SK-N-SH (cell line): ENCODE measurements around the gene AUTS2. TPM values are rescaled to one million over a fixed set of nuclear protein-coding genes. Genes with fewer than 3 reads are reported as not detected.

ENCODE experiments used
- CTCF ChIA-PET: fragments of 300-600, 350-600 bp; formaldehyde crosslinking; extraction: SDS; loops from one replicate; lab custom pipeline; 2021; lab: Yijun Ruan, JAX
- POLR2A ChIA-PET: fragments of 350-600 bp; sonication (Branson Sonifier 250); formaldehyde crosslinking; extraction: SDS; loops from one replicate; lab custom pipeline; 2020; ENCODE audit warnings: antibody characterized with exemption, inconsistent platforms; lab: Yijun Ruan, JAX
- DNase-seq: peaks from one replicate; pipeline ENCODE4 v3.0.0; 2012
- H2AFZ ChIP-seq: fragments of 200-600 bp; sonication (generic); 2 replicates; pipeline ENCODE4 v1.8.1; 2016; ENCODE audit warnings: antibody characterized with exemption, mild to moderate bottlenecking, low read depth
- H3F3A ChIP-seq: fragments of 200-600 bp; sonication (generic); replicated peaks from 2 replicates; pipeline ENCODE3; 2016; ENCODE audit warnings: antibody characterized with exemption, mild to moderate bottlenecking; ENCODE audit not compliant: insufficient read depth
- H3K27ac ChIP-seq, 2 experiments: fragments of 200-500 bp in 1 of 2; fragments of 200-600 bp in 1 of 2; sonication (Bioruptor generic) in 1 of 2; sonication (generic), shearing (Covaris generic) in 1 of 2; 2 replicates each; pipeline versions ENCODE4 v1.5.1 to v1.6.1; 2014 to 2016; ENCODE audit warnings: low read depth in 2 of 2, inconsistent platforms in 1 of 2, low read length in 1 of 2, mild to moderate bottlenecking in 1 of 2, mixed read lengths in 1 of 2
- H3K27me3 ChIP-seq: fragments of 200-600 bp; sonication (generic), shearing (Covaris generic); 2 replicates; pipeline ENCODE4 v1.6.1; 2016; ENCODE audit warnings: mixed run types; ENCODE audit not compliant: insufficient read depth
- H3K36me3 ChIP-seq, 2 experiments: fragments of 200-500 bp in 1 of 2; fragments of 200-600 bp in 1 of 2; sonication (Bioruptor generic) in 1 of 2; sonication (generic) in 1 of 2; replicated peaks in 1 of 2; 2 replicates each; pipeline versions ENCODE3 to v1.5.1; 2014 to 2016; ENCODE audit warnings: low read length in 1 of 2, mild to moderate bottlenecking in 1 of 2; ENCODE audit not compliant: insufficient read depth in 2 of 2, control insufficient read depth in 1 of 2
- H3K4me1 ChIP-seq, 2 experiments: fragments of 200-500 bp in 1 of 2; fragments of 200-600 bp in 1 of 2; sonication (Bioruptor generic) in 1 of 2; sonication (generic), shearing (Covaris generic) in 1 of 2; 2 replicates each; pipeline versions ENCODE4 v1.5.1 to v1.6.1; 2014 to 2016; ENCODE audit warnings: low read depth in 1 of 2, low read length in 1 of 2, mixed run types in 1 of 2; ENCODE audit not compliant: insufficient read depth in 2 of 2, control insufficient read depth in 1 of 2
- H3K4me2 ChIP-seq: fragments of 200-600 bp; sonication (generic), shearing (Covaris generic); 2 replicates; pipeline ENCODE4 v1.6.1; 2017; ENCODE audit warnings: mixed run types
- H3K4me3 ChIP-seq, 2 experiments: fragments of 200-500 bp in 1 of 2; fragments of 200-600 bp in 1 of 2; sonication (Bioruptor generic) in 1 of 2; sonication (generic), shearing (Covaris generic) in 1 of 2; 2 replicates each; pipeline versions ENCODE4 v1.5.1 to v1.8.1; 2014 to 2016; ENCODE audit warnings: low read depth in 2 of 2, inconsistent platforms in 1 of 2, low read length in 1 of 2, mild to moderate bottlenecking in 1 of 2, mixed read lengths in 1 of 2, moderate library complexity in 1 of 2
- H3K79me2 ChIP-seq: fragments of 200-600 bp; sonication (generic); 2 replicates; pipeline ENCODE4 v1.8.1; 2017; ENCODE audit warnings: mild to moderate bottlenecking; ENCODE audit not compliant: insufficient read depth
- H3K9ac ChIP-seq: fragments of 200-600 bp; sonication (generic); 2 replicates; pipeline ENCODE4 v1.6.1; 2017; ENCODE audit warnings: mixed run types
- H3K9me2 ChIP-seq: fragments of 200-600 bp; sonication (generic); 2 replicates; pipeline ENCODE4 v1.6.1; 2017; ENCODE audit warnings: mixed run types
- H3K9me3 ChIP-seq: fragments of 200-600 bp; sonication (generic); 2 replicates; pipeline ENCODE4 v1.6.1; 2017; ENCODE audit warnings: mixed run types, mild to moderate bottlenecking, moderate library complexity
- H4K20me1 ChIP-seq: fragments of 200-600 bp; sonication (generic); 2 replicates; pipeline ENCODE4 v1.6.1; 2017; ENCODE audit warnings: mild to moderate bottlenecking, mixed run types; ENCODE audit not compliant: insufficient read depth
- CHD2 ChIP-seq: fragments of 150-350 bp; IDR thresholded peaks from 2 replicates; pipeline ENCODE4 v1.6.1; 2018; ENCODE audit warnings: low read length; ENCODE audit not compliant: partially characterized antibody
- CTCF ChIP-seq: fragments of 200-600 bp; sonication (generic); IDR thresholded peaks from 2 replicates; pipeline ENCODE4 v1.6.1; 2017; ENCODE audit warnings: antibody characterized with exemption, mild to moderate bottlenecking, moderate library complexity
- ELF1 ChIP-seq: IDR thresholded peaks from 2 replicates; pipeline ENCODE4 v1.4.0; 2012
- EP300 ChIP-seq, 2 experiments: IDR thresholded peaks; 2 replicates each; pipeline versions ENCODE4 v1.4.0 to v1.6.1; 2012; ENCODE audit warnings: borderline replicate concordance in 1 of 2, low read depth in 1 of 2, low read length in 1 of 2
- FOXM1 ChIP-seq: IDR thresholded peaks from 2 replicates; pipeline ENCODE4 v1.4.0; 2012; ENCODE audit warnings: low read depth, mild to moderate bottlenecking
- GATA2 ChIP-seq: sonication (generic); formaldehyde crosslinking; IDR thresholded peaks from 2 replicates; pipeline ENCODE4 v1.5.0; 2020; ENCODE audit warnings: mild to moderate bottlenecking, missing genetic modification reagents
- IRF3 ChIP-seq: fragments of 150-350 bp; IDR thresholded peaks from 2 replicates; pipeline ENCODE4 v1.6.1; 2016; ENCODE audit warnings: mild to moderate bottlenecking, low read depth, low read length
- MAX ChIP-seq: IDR thresholded peaks from 2 replicates; pipeline ENCODE4 v1.4.0; 2012; ENCODE audit warnings: low read depth
- MXI1 ChIP-seq: IDR thresholded peaks from 2 replicates; pipeline ENCODE4 v1.6.1; 2012; ENCODE audit warnings: mild to moderate bottlenecking, low read depth, low read length, improper control_type of control experiment
- NRF1 ChIP-seq: IDR thresholded peaks from 2 replicates; pipeline ENCODE4 v1.6.1; 2012; ENCODE audit warnings: low read depth, mild to moderate bottlenecking, low read length
- POLR2AphosphoS5 ChIP-seq: IDR thresholded peaks from 2 replicates; pipeline ENCODE4 v1.6.1; 2012; ENCODE audit warnings: low read depth, low read length
- RCOR1 ChIP-seq: fragments of 150-350 bp; IDR thresholded peaks from 2 replicates; pipeline ENCODE4 v1.6.1; 2017; ENCODE audit warnings: antibody characterized with exemption, low read length
- REST ChIP-seq: IDR thresholded peaks from 2 replicates; pipeline ENCODE4 v1.6.1; 2012; ENCODE audit warnings: mild to moderate bottlenecking, low read depth, low read length, moderate library complexity
- RFX5 ChIP-seq: IDR thresholded peaks from 2 replicates; pipeline ENCODE4 v1.6.1; 2012; ENCODE audit warnings: mild to moderate bottlenecking, improper control_type of control experiment, low read length
- RXRA ChIP-seq: IDR thresholded peaks from 2 replicates; pipeline ENCODE4 v1.4.0; 2012; ENCODE audit warnings: low read depth, mild to moderate bottlenecking, borderline replicate concordance
- SMC3 ChIP-seq: IDR thresholded peaks from 2 replicates; pipeline ENCODE4 v1.6.1; 2012; ENCODE audit warnings: low read depth, low read length, improper control_type of control experiment
- TCF12 ChIP-seq: IDR thresholded peaks from 2 replicates; pipeline ENCODE4 v1.4.0; 2012
- TEAD4 ChIP-seq: IDR thresholded peaks from 2 replicates; pipeline ENCODE4 v1.4.0; 2012; ENCODE audit warnings: mild to moderate bottlenecking, borderline replicate concordance; ENCODE audit not compliant: insufficient read depth
- USF2 ChIP-seq: fragments of 150-350 bp; IDR thresholded peaks from 2 replicates; pipeline ENCODE4 v1.6.1; 2017; ENCODE audit warnings: antibody characterized with exemption, low read length, low read depth, borderline replicate concordance
- YY1 ChIP-seq: IDR thresholded peaks from 2 replicates; pipeline ENCODE4 v1.4.0; 2012; ENCODE audit warnings: low read depth, mild to moderate bottlenecking
- WGBS: methylation state at CpG from one replicate; pipeline ENCODE4 v1.1.6; 2017; ENCODE audit warnings: low lambda C conversion rate; 5-methylcytosine and 5-hydroxymethylcytosine counted together
- polyA plus RNA-seq, 3 experiments: library from polyadenylated mRNA; depleted of rRNA; stranded (reverse); fragments of >200 nt; gene quantifications; 2 replicates each; pipeline ENCODE4 v1.2.3, GENCODE V29; 2012

Gene AUTS2
- polyA plus RNA-seq, 1 of the 3 experiments (the other 2 are of a cell fraction): 15.6 TPM

GRCh38 chr7:70135656-70136055 is 537.4 kb downstream of the AUTS2 start:
- ChIA-PET POLR2A (no interaction called here), CTCF (interaction anchor here (0.6 to 5.6 kb wide), 9 partner anchors 19 to 563 kb away, joined by 3 to 31 read pairs (median 4); no protein-coding TSS in a partner anchor)
- H3K27ac ChIP-seq: no peak overlapping the region
- no peaks in the 10 kb centered on the region for H3K27me3 ChIP-seq
- no peaks in the 10 kb centered on the region for H3K9me2 ChIP-seq
- WGBS: 85% methylated on average over 3 of the region's 3 CpGs
- no peak for DNase-seq
- no peaks in the 10 kb centered on the region for H3K79me2 ChIP-seq
- H2AFZ ChIP-seq: no peak overlapping the region
- H3K9me3 ChIP-seq: no peaks in the 10 kb centered on the region
- TF ChIP-seq EP300 (IDR thresholded peaks at IDR 0.05; ENCODE audit: borderline replicate concordance in 1 of 2, low read depth in 1 of 2, low read length in 1 of 2): no peak
- TF ChIP-seq CHD2: no peak
- no peak for TF ChIP-seq RXRA
- TF ChIP-seq RFX5: no peak
- no peak for TF ChIP-seq CTCF
- no peak for TF ChIP-seq MAX
- no peak for TF ChIP-seq ELF1
- TF ChIP-seq REST: no peak
- no peak for TF ChIP-seq YY1
- no peak for TF ChIP-seq FOXM1
- TF ChIP-seq NRF1: no peak
- TF ChIP-seq MXI1: no peak
- TF ChIP-seq USF2: no peak
- TF ChIP-seq RCOR1: no peak
- TF ChIP-seq SMC3: no peak
- TF ChIP-seq IRF3: no peak
- TF ChIP-seq TEAD4: no peak
- TF ChIP-seq TCF12: no peak
- TF ChIP-seq POLR2AphosphoS5: no peak
- TF ChIP-seq GATA2: no peak
- H3K4me1 ChIP-seq: peaks cover 0 to 46% of the 10 kb centered on the region in 2 experiments; a peak in 2 of 4 replicates
- no peaks in the 10 kb centered on the region for H4K20me1 ChIP-seq
- H3K36me3 ChIP-seq: no peaks in the 10 kb centered on the region
- no peak overlapping the region for H3K4me2 ChIP-seq
- H3K9ac ChIP-seq: no peak overlapping the region
- H3F3A ChIP-seq: no peaks in the 10 kb centered on the region
- no peak overlapping the region for H3K4me3 ChIP-seq
